GM19238 (cell line): ENCODE data around the gene REC8.
A peak's percentile ranks its signal among the peaks of the same experiment; 100 is the strongest.

Experiments used
- DNase-seq: peaks from one replicate; pipeline ENCODE4 v3.0.0; 2011; ENCODE audit warnings: low spot score; ENCODE audit not compliant: insufficient read length

Gene REC8

GRCh38 chr14:24138396-24139271, 33.2 kb upstream of the REC8 start:
- DNase-seq = no peak

- no peak for DNase-seq
These were observed 32.5 kb upstream of the REC8 start for GRCh38 chr14:24139272-24139934.

- DNase-seq = peak; percentile 96
These were observed 30.6 kb upstream of the REC8 start, which contains the start of gene EMC9 for GRCh38 chr14:24141097-24141880. Gene EMC9, minus strand, starts transcription at chr14:24141591. Its CDS starts 287 bp downstream, at chr14:24141304.

GRCh38 chr14:24143511-24143910, 28.4 kb upstream of the REC8 start:
- no peak for DNase-seq

GRCh38 chr14:24144451-24144850, 27.4 kb upstream of the REC8 start:
- no peak for DNase-seq

- no peak for DNase-seq
These were observed 26.7 kb upstream of the REC8 start for GRCh38 chr14:24145219-24145618.

- no peak for DNase-seq
These were observed 26.0 kb upstream of the REC8 start for GRCh38 chr14:24145690-24146452.

- DNase-seq = peak; percentile 98
These were observed 25.4 kb upstream of the REC8 start, which contains the start of gene PSME2 for GRCh38 chr14:24146453-24146977. Gene PSME2, minus strand, starts transcription at chr14:24146610. Its CDS starts 29 bp downstream, at chr14:24146581.

GRCh38 chr14:24146978-24147760, 24.7 kb upstream of the REC8 start, which contains the start of gene RNF31:
Gene RNF31, plus strand, starts transcription at chr14:24147498. Its CDS starts 201 bp downstream, at chr14:24147699.
- peak; percentile 98 for DNase-seq

- no peak for DNase-seq
These were observed 24.0 kb upstream of the REC8 start for GRCh38 chr14:24147761-24148428.

GRCh38 chr14:24149302-24149969, 22.4 kb upstream of the REC8 start:
- DNase-seq = no peak

GRCh38 chr14:24150061-24150460, 21.8 kb upstream of the REC8 start:
- DNase-seq = no peak

- DNase-seq = no peak
These were observed 21.3 kb upstream of the REC8 start for GRCh38 chr14:24150567-24150966.

GRCh38 chr14:24150993-24151392, 20.9 kb upstream of the REC8 start:
- DNase-seq = no peak

GRCh38 chr14:24151404-24152080, 20.3 kb upstream of the REC8 start:
- DNase-seq = no peak

GRCh38 chr14:24155100-24155499, 16.8 kb upstream of the REC8 start:
- DNase-seq = no peak

GRCh38 chr14:24156840-24157239, 15.0 kb upstream of the REC8 start:
- DNase-seq = no peak

- no peak for DNase-seq
These were observed 14.5 kb upstream of the REC8 start for GRCh38 chr14:24157331-24157730.
